Measurements from ENCODE around the gene NNT.
"Not testable (repeated sequence)": the region's sequence is repeated elsewhere in the genome, so short reads cannot be mapped to it uniquely, and the experiment has no call there.

Gene NNT

DNA sequence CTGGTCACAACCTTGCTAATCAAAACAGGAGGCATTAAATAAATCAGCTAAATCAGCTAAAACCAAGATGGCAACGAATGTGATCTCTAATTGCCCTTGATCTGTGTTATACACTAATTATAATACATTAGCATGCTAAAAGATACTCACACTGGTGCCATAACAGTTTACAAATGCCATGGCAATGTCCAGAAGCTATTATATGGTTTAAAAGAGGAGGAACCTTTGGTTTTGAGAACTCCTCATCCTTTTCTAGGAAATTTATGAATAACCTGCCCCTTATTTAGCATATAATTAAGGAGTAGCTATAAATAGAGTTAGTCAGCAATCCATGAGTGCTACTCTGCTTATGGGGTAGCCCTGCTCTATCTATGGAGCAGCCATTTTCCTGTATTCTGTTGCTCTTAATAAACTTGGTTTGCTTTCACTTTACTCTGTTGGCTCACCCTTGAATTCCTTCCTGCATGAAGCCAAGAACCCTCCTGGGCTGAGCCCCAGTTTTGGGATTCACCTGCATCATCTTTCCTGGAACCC, 18.7 kb upstream of the NNT start:
- no peak for DNase-seq

DNA sequence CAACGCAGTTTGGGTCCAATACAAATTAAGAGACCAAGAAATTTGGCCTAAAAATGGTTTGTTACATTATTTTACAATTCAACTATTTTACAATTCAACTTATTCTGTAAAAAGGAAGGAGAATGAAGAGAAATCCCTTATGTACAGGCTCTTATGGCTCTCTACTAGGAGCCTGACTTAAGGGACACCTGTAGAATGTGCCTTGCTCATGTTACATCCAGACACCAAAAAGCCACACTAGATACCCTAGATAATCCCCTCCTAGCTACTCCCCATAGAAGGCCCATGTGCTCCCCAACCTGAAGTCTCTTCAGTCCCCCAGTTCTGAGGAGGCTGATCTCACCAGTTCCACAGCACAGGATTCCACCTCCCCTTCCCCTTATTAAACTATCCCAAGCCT, 14.1 kb upstream of the NNT start:
- no peak for DNase-seq

DNA sequence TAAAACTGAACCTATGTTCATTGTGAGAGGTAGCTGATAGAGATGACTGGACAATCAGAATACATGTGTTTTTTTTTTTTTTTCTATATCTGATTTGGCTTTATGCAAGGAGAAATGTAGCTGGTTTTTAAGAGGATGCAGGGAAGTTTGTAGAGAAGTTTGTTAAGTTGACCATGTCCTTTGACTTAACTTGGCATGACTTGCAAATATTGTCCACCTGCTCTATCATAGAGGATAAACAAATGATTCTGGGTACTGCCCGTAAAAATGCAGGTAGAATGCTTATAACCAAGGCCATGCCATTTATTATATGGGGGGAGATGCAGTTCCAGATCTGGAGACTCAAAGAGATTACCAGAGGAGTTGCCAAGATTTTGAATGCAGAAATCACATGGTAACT, 13.7 kb upstream of the NNT start:
- DNase-seq, result no peak

DNA sequence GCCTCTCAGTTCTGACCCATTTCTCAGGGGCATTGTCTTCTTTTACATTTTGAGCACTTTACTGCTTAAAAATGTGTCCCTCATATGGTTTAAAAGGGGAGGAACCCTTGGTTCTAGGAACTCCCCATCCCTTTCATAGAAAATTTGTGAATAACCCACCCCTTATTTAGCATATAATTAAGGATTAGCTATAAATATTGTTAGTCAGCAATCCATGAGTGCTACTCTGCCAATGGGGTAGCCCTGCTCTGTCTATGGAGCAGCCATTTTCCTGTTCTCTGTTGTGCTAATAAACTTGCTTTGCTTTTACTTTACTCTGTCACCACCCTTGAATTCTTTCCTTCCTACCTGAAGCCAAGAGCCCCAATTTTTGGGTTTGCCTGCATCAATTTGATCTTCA, 12.3 kb upstream of the NNT start:
- DNase-seq, result no peak

DNA sequence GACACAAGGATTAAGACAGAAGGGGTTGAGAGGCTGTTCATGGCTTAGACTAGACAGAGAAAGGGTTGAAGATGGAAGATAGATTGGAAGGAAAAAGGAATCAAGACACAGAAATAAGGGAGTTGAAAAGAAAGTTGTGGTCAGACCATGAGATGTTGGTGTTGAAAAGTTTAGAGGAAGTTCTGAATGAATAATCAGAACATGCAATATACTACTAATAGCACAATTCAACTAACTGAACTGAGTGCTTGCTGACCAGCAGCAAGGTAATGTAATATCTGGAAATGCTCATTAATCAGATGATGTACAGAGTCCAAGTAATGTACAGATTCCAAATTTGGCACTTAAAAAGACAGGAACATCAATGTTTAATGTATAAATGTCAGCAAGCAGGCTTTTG, 10.6 kb upstream of the NNT start:
- DNase-seq, result no peak

DNA sequence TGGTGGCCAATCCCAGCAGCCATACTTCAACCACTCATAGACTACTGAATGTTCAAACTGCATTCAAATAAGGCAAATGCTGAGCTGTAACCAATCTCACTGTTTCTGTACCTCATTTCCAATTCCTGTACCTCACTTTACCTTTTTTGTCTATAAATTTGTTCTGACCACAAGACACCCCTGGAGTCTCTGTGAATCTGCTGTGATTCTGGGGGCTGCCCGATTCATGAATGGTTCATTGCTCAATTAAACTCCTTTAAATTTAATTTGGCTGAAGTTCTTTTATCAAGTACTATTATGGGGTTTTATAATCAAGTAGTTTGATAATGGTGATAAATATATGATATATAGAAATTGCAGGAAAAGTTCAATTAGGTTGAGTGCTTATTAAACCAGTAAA, 4.1 kb upstream of the NNT start:
- DNase-seq, result not testable (repeated sequence)

DNA sequence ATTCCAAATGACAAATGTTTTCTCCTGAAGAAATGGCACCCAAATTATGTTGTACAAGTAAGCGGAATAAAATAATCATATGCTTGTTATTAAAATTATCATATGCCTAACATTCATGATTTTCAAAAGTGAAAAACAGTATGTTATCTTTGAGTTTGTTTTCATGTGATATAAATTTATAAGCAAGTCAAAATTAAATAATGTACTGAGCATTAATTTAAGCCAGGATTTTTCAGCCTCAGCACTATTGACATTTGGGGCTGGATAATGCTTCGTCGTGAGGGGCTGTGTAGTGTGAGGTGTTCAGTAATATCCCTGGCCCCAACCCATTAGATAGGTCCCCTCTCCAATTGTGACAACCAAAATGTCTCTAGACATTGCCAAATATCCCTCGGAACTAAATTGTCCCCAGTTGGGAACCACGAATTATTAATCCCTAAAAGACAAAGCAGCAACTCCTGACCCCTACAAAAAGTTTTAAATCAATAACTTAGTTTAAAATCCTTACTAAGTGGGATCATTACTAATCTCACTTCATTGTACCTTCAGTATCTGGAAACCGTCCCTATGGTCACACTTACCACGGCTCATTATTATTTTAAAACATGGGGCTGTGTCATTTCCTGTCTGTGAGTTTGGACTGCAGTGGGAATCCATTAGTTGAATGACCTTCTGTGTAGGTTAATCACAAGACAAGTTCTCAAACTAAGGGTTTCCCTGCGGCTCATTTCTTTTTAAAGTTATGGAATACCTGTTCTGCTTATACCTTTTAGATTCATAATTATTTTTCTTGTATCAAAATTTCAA, 1.3 kb upstream of the NNT start:
- no peak for DNase-seq

DNA sequence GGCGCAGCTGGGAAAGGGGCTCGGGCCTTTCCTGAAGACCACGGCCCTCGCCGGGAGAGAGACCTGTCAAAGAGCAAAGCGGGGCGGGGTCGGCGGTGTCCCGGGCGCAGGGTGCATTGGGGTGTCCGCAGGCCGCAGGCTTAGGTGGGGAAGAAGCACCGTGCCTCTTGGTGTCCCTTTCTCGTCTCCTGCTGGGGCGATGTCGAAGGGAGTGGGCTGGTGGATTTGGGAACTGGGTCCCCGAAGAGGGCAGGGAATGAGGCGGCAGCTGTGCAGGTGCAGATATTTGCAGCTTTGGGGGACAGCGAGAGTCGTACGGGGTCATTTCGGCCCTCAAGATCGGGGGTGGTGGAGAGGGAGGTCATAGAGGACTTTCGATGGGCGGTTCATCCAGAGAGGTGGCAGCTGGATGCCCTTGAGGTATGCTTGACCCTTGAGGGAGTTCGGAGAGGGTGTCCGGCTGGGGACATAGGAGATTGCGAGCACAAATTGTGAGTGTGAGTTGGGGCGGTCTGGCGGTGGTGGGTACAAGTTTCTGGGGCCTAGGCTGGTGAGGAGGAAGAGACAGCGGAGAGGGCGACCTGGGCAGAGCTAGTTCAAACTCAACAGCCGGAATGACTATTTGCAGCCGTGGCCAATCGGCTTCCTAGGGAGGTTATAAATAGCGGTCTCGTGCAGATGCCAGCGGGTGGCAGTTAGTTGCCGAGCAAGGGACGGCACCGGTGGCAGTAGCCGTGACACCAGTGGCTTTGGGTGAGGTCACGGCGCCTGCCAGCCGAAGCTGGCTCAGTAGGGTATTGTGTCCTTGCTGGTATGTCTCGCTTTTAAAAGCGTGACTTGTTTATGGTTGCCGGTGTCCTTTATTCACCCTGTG, 601 bp downstream of the NNT start:
- peak; percentile 67 for DNase-seq

DNA sequence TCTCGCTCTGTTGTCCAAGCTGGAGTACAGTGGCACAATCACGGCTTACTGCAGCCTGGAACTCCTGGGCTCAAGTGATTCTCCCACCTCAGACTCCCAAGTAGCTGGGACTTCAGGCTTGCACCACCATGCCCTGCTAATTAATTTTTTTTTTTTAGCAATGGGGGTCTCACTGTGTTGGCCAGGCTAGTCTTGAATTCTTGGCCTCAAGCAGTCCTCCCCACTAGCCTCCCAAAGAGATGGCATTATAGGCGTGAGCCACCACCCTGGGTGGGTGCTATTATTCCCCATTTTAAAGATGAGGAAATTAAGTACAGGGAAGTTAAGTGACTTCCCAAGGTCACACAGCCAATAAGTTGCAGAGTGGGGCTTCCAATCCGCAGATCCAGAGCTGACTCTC, 1.7 kb downstream of the NNT start:
- DNase-seq, result no peak

DNA sequence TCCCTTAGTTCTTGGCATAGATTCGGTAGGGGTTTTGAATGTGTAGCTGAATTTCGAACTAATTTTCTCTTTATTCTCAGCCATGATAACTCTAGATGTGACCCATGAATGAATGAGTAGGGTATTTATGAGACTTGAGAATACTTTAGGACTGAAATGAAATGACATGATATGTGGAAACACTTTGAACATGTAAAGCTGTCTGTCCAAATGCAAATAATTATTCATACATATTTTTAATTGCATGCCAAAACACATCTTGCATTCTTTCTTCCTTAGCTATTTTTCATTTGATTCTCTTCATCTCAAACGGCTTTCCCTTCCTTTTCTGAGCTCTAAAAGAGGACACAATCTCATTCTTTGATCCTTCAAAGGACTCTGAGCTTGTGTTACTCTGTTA, 3.4 kb downstream of the NNT start:
- DNase-seq, result no peak

DNA sequence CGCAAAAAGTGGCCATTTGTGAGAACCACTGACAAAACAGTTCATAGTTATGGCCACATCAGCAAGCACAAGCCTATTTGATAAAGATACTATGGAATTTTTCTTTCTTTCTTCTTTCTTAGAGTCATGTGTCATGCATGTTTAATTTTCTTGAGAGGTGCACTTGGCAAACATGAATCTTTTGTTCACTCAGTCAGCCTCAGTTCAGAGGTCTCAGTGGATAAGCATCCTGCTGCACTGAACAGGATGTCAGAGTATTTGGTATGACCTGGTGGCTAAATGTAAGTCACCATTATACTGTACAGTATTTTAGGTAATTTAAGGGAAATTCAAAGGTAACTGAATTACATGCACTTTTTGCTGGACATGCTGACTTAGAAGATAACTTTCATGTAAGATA, 5.4 kb downstream of the NNT start:
- DNase-seq, result no peak

DNA sequence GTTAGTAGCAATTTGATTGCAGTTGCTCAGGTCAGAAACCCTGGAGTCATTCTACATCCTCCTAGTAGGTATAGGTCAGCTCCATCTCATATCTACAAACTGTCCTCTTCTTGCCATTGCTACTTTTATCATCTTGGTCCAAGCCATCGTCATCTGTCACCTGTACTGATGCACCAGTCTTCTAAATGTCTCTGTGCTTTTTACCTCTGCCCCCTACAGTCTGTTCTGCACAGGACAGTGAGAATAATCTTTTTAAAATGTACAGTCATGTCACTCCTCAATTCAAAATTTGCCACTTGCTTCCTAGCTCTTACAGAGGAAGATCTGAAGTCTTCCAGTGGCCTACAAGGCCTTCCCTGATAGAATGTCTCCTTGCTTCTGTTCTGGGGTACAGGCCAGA, 6.8 kb downstream of the NNT start:
- DNase-seq, result no peak

DNA sequence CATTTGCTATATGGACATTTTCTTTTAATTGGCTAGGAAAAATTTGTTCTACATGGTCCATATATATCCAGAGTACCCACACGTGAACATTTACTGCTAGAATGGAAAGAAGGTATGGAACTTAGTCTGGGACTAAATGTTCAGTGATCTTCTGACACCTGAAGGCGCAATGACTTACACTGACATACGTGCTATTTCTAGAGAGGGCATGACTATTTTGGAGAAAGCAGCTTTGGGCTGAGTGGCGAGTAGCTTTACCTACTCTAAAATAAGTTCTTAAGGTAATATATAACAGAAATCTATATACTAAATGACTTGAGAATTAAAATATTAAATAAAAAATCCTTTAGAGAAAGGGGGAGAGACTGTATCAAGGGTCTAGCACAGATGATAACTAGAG, 10.4 kb downstream of the NNT start:
- no peak for DNase-seq

DNA sequence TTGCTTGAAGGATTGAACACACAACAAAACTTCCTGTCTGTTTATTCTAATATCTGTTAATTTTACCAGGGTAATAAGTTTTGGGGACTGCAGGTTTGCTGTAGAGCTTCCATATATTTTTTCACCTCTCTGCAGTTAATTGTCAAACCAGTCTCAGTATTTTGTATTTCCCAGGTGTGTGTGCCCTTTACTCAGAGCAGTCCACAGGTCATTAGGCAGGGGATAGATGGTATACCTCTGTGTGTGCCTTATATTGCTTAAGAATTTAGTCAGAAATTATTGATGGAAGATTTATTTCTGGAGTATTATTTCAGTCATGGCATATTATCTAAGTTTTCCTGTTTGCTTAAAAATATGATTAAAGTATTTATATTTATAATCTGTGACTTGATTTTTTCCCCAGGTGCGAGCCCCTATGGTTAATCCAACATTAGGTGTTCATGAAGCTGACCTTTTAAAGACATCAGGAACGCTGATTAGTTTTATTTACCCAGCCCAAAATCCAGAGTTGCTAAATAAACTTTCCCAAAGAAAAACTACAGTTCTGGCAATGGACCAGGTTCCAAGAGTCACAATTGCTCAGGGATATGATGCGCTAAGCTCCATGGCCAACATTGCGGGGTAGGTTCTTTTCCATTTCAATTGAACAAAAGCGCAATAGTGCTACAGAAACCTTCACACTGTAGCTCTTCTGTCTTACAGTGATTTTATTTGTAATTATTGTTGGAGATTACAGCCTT, 12.6 kb downstream of the NNT start:
- no peak for DNase-seq

DNA sequence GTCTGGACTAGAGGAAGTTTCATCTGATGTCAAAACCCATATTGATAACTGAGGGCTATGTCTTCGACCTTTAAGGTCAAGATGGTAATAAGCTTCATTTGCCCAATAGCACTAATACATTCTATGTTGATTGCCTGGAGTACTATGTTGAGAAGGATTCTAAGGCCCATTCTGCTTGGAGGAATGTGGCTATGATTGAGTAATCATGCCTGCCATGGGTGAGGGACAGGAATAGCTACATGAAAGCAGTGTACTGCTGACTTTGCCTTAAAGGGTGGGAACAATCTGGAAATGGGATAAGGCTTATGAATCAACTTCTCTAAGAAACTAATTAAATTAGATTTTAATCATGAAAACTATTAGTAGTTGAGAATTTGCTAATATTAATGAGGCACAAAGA, 13.6 kb downstream of the NNT start:
- no peak for DNase-seq

DNA sequence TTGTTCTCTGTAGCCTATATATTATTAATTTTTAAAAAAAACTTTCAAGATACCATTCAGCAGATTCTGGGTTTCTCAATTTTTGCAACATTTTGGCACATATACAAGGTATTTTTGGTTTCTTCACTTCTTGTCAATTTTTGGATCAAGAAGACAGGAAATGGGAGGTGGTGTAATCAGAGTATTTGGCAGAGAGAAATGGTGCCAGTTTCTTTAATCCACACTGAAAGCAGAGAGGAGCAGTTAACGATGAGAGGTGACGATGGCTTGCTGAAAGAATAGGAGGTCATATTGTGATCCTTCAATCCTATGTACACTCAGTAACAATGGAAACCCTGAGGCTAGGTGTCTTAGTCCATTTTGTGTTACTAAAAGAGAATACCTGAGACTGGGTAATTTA, 16.4 kb downstream of the NNT start:
- no peak for DNase-seq

DNA sequence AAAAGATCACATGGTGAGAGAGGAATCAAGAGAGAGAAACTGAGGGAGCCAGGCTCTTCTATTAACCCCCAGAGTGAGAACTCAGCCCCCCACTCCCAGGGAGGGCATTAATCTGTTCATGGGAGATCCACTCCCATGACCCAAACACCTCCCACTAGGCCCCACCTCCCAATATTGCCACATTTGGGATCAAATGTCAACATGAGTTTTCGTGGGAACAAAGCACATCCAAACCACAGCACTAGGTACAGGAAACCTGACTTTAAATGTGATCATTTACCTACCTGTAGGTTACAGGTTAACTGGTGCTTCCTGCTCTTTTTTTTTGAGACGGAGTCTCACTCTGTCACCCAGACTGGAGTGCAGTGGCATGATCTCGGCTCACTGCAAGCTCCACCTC, 16.9 kb downstream of the NNT start:
- DNase-seq, result no peak

DNA sequence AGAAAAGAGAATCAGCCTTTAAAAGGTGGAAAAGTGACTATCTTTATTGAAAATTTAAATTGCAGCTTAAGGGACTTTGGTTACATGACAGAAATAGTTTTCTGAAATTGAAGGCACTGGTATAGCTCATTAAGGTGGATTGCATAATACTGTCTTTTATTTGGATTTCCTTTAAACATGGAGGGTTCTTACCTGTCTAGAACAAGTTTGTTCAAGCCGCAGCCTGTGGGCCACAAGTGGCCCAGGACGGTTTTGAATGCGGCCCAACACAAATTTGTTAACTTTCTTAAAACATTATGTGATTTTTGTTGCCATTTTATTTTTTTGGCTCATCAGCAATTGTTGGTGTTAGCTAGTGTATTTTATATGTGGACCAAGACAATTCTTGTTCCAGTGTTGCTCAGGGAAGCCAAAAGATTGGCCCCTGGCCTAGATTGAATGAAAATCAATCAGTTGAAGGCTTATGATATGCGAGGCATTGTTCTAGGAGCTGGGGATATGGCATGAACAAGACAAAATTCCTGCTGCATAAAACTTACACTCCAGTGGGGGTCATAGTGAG, 18.0 kb downstream of the NNT start:
- no peak for DNase-seq

DNA sequence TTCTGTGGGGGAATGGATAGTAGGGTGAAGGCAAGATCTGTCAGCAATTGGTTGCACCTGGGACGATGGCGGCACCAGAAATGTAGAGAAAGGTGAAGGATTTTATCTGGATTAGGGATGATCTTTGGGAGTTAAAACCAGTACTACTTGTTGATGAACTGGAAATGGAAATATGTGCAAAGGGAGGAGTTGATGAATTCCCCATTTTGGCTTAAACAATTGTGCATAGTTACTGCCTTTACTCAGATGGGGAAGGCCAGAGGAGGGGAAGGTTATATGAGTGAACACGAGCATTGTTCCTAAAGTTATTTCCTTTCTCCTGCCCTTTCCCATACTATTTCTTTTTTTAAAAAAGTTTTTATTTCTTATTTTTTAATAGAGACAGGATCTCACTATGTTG, 19.1 kb downstream of the NNT start:
- DNase-seq, result no peak

DNA sequence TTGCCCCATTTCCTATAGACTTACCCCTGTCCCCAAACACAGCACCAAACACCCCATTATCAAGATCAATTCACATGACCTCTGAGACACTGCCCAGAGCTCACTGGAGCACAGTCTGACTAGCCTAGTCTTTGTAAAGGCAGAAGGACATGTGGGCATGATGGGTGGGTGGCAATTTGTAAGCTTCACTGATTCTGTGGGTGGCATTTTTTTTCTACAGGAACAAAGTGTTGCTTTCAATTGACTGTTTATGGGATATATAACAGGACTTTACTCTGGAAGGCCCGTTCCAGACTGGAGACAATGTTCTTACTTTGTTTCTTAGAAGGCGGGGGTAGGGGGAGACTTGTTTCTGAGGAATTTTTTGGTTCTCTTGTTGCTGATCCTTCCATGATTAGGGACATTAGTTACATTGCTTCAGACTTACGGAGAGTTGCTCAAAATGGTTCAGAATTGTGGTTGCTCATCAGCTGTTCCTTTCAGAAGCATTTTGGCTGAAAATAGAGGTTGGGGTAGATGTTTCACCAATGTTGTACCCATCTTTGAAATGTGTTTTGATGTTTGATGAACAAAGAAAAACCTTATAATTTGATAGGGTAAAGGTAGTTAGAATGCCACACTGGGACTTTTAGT, 20.2 kb downstream of the NNT start:
- DNase-seq, result no peak

DNA sequence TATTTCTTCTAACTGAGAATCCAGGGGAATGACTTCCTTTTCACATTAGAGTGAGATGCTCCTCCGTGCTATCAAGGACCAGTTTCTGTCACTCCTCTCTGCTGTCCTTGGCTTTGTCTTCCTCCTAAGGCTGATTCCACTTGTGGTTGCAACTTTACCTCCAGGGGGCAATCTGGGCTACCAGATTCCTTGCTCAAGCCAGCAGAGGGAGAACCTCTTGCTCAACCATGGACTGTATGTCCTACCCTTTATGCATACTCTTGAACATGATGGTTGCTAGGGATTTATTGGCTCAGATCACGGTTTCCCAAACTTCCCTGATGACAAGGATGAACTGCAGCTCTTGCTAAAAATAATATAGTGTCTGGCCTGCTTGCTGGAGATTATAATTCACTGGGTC, 24.0 kb downstream of the NNT start:
- no peak for DNase-seq

DNA sequence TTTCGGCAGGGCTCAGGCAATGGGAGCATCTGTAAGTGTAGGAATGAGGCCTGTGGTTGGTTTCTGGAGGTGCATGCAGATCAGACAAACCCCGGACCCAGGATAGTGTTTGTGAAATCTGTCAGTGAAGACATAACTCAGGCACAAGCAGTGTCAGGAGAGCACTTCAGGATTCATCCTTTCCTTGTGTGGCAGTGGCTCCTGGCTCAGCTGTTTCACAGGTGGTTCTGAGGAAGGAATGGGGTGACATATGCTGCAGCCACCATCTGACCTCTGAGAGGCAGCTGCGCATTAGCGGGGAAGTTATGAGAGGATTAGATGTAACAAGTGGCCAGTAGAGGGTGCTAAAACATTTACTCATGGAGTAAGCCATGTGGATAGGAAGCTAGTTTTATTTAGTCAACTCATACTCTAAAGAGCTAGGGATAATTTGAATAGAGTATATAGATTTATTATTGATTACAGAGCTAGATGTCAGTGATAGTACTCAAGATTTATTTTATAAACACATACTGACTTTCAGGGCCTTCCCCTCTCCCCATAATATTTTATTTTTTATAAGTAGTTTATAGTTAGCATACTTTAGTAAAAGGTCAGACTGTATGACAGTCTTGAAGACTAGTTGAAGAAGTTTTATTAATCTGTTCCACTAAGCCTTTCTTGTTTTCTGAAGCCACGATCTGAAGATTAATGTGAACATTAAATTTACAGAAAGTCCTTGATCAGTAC, 28.4 kb downstream of the NNT start:
- DNase-seq, result peak; percentile 12
